EL (cell line): ENCODE data around the gene TAS2R16.

Source experiments
- DNase-seq: peaks from one replicate; pipeline ENCODE4 v3.0.0-alpha.2; 2016

Gene TAS2R16

GRCh38 chr7:122995600-122995999, at the start of gene TAS2R16:
TSS of gene TAS2R16 (minus strand) at chr7:122995700. CDS start at chr7:122995634, 66 bp downstream.
- no peak for DNase-seq

GRCh38 chr7:123043642-123044041, 48.1 kb upstream of the TAS2R16 start:
- no peak for DNase-seq

GRCh38 chr7:123041101-123041500, 45.6 kb upstream of the TAS2R16 start:
- DNase-seq, result no peak

GRCh38 chr7:123039269-123039668, 43.8 kb upstream of the TAS2R16 start:
- no peak for DNase-seq

- DNase-seq, result no peak
Measured at GRCh38 chr7:123034106-123034505, 38.6 kb upstream of the TAS2R16 start.

GRCh38 chr7:123030631-123031030, 35.1 kb upstream of the TAS2R16 start:
- no peak for DNase-seq

GRCh38 chr7:123028339-123028738, 32.8 kb upstream of the TAS2R16 start:
- no peak for DNase-seq

GRCh38 chr7:123026251-123026650, 30.8 kb upstream of the TAS2R16 start:
- no peak for DNase-seq

- peak; percentile 2 for DNase-seq
Measured at GRCh38 chr7:123024989-123025758, 29.7 kb upstream of the TAS2R16 start.

- DNase-seq, result no peak
Measured at GRCh38 chr7:123023126-123023525, 27.6 kb upstream of the TAS2R16 start.

GRCh38 chr7:123022576-123022975, 27.1 kb upstream of the TAS2R16 start:
- no peak for DNase-seq

GRCh38 chr7:123012435-123012834, 16.9 kb upstream of the TAS2R16 start:
- no peak for DNase-seq

- DNase-seq, result no peak
Measured at GRCh38 chr7:123011766-123012369, 16.4 kb upstream of the TAS2R16 start.

GRCh38 chr7:123004931-123005330, 9.4 kb upstream of the TAS2R16 start:
- no peak for DNase-seq

GRCh38 chr7:123003539-123004126, 8.1 kb upstream of the TAS2R16 start:
- DNase-seq, result no peak

- no peak for DNase-seq
Measured at GRCh38 chr7:122989577-122989976, 5.9 kb downstream of the TAS2R16 start.

GRCh38 chr7:122989041-122989440, 6.5 kb downstream of the TAS2R16 start:
- no peak for DNase-seq

GRCh38 chr7:122988333-122988732, 7.2 kb downstream of the TAS2R16 start:
- DNase-seq, result no peak

- DNase-seq, result no peak
Measured at GRCh38 chr7:122987463-122987862, 8.0 kb downstream of the TAS2R16 start.

GRCh38 chr7:122984021-122984420, 11.5 kb downstream of the TAS2R16 start:
- no peak for DNase-seq

GRCh38 chr7:122983261-122983660, 12.2 kb downstream of the TAS2R16 start:
- no peak for DNase-seq

GRCh38 chr7:122975341-122975740, 20.2 kb downstream of the TAS2R16 start:
- DNase-seq, result no peak

GRCh38 chr7:122974229-122974628, 21.3 kb downstream of the TAS2R16 start:
- DNase-seq, result no peak

- DNase-seq, result no peak
Measured at GRCh38 chr7:122972056-122972455, 23.4 kb downstream of the TAS2R16 start.
